Subcutaneous adipose tissue (tissue), 4 donors: Measurements from ENCODE around the gene SEC16A. TPM values are rescaled to one million over a fixed set of nuclear protein-coding genes. Genes with fewer than 3 reads are reported as not detected.

Experiments used
- CTCF ChIP-seq: fragments of 450-650 bp; IDR thresholded peaks from one replicate; pipeline ENCODE4 v1.5.1; 2016; ENCODE audit warnings: low read depth, mild to moderate bottlenecking, control low read depth, antibody characterized with exemption, moderate library complexity
- total RNA-seq, 4 donors: library from RNA; depleted of rRNA; stranded (reverse); fragments of >200 nt; gene quantifications; one replicate each; pipeline ENCODE4 v1.1.0, GENCODE V29; 2016

The SEC16A gene
- total RNA-seq, 4 donors from 2014 or later = 39.0 to 65.4 (median 52.9) TPM

- no peak for TF ChIP-seq CTCF
Measured at GRCh38 chr9:136476369-136477150, 6.3 kb downstream of the SEC16A start.

GRCh38 chr9:136474974-136475865 lies 7.6 kb downstream of the SEC16A start:
- TF ChIP-seq CTCF = no peak

- no peak for TF ChIP-seq CTCF
Measured at GRCh38 chr9:136474021-136474640, 8.7 kb downstream of the SEC16A start.

- no peak for TF ChIP-seq CTCF
Measured at GRCh38 chr9:136473354-136473721, 9.5 kb downstream of the SEC16A start.

GRCh38 chr9:136472640-136473353 lies 10.0 kb downstream of the SEC16A start:
- no peak for TF ChIP-seq CTCF

- TF ChIP-seq CTCF = no peak
Measured at GRCh38 chr9:136471802-136472487, 10.9 kb downstream of the SEC16A start.
